ENCODE data around the gene DRGX. TPM values are rescaled to one million over a fixed set of nuclear protein-coding genes. Genes with fewer than 3 reads are reported as not detected.

The DRGX gene
- total RNA-seq, 5 donors from 2014 or later (not counting 1 experiment from before 2014, with no cell fraction given) = not detected

- WGBS (ENCODE audit: insufficient coverage) = 61% methylated on average over 2 of the region's 4 CpGs
- no peak for DNase-seq
- CTCF ChIA-PET = no interaction called here
These were observed 44.9 kb downstream of the DRGX start for GRCh38 chr10:49350846-49351532.

GRCh38 chr10:49350138-49350537, 45.8 kb downstream of the DRGX start:
- Histone ChIP-seq H3K4me3 (ENCODE audit: control insufficient read depth in 1 of 2, extremely low read depth in 1 of 2, low read length in 1 of 2) (no peak overlapping the region), H3K27ac (ENCODE audit: low read length) (no peak overlapping the region), H3K4me1 (ENCODE audit: control insufficient read depth in 1 of 2, extremely low read depth in 1 of 2, insufficient read depth in 2 of 2, low read length in 2 of 2) (no peaks in the 10 kb centered on the region), H3K36me3 (ENCODE audit: control insufficient read depth in 2 of 2, extremely low read depth in 1 of 2, insufficient read depth in 1 of 2, low read length in 1 of 2) (no peaks in the 10 kb centered on the region), H3K27me3 (replicated peaks in 1 of 2; ENCODE audit: control insufficient read depth in 2 of 2, extremely low read depth in 1 of 2, insufficient read depth in 2 of 2, low read length in 1 of 2) (peaks cover 0 to 17% of the 10 kb centered on the region in 2 experiments), H3K9me3 (no peaks in the 10 kb centered on the region)
- H3K4me3 Mint-ChIP-seq = no peak overlapping the region
- peaks cover 6 to 12% (median 10%) of the 10 kb centered on the region in 3 donors for H3K9me3 Mint-ChIP-seq
- ChIA-PET CTCF (no interaction called here), POLR2A (no interaction called here)
- no peaks in the 10 kb centered on the region for H3K4me1 Mint-ChIP-seq
- H3K36me3 Mint-ChIP-seq = no peaks in the 10 kb centered on the region
- no peak for ATAC-seq (replicated peaks in 1 of 4)
- no peak overlapping the region for H3K27ac Mint-ChIP-seq
- peaks cover 8 to 10% of the 10 kb centered on the region in 2 donors for H3K27me3 Mint-ChIP-seq
- DNase-seq = no peak

More at GRCh38 chr10:49350846-49351532, 44.9 kb downstream of the DRGX start:
- Mint-ChIP-seq H3K4me1 (no peaks in the 10 kb centered on the region), H3K9me3 (peaks cover 6 to 10% (median 6%) of the 10 kb centered on the region in 3 donors), H3K4me3 (no peak overlapping the region), H3K27ac (no peak overlapping the region), H3K36me3 (no peaks in the 10 kb centered on the region), H3K27me3 (peaks cover 7 to 8% of the 10 kb centered on the region in 2 donors)
- POLR2A ChIA-PET = no interaction called here
- Histone ChIP-seq H3K4me3 (ENCODE audit: control insufficient read depth in 1 of 2, extremely low read depth in 1 of 2, low read length in 1 of 2) (no peak overlapping the region), H3K4me1 (ENCODE audit: control insufficient read depth in 1 of 2, extremely low read depth in 1 of 2, insufficient read depth in 2 of 2, low read length in 2 of 2) (no peaks in the 10 kb centered on the region), H3K27me3 (replicated peaks in 1 of 2; ENCODE audit: control insufficient read depth in 2 of 2, extremely low read depth in 1 of 2, insufficient read depth in 2 of 2, low read length in 1 of 2) (peaks cover 0 to 17% of the 10 kb centered on the region in 2 experiments), H3K9me3 (no peaks in the 10 kb centered on the region), H3K36me3 (ENCODE audit: control insufficient read depth in 2 of 2, extremely low read depth in 1 of 2, insufficient read depth in 1 of 2, low read length in 1 of 2) (no peaks in the 10 kb centered on the region), H3K27ac (ENCODE audit: low read length) (no peak overlapping the region)
- no peak for ATAC-seq (replicated peaks in 1 of 4)

- no peak for DNase-seq
- ATAC-seq (replicated peaks in 1 of 4) = no peak
- Mint-ChIP-seq H3K4me3 (no peak overlapping the region), H3K27ac (no peak overlapping the region), H3K36me3 (no peaks in the 10 kb centered on the region), H3K9me3 (peaks cover 6 to 12% (median 10%) of the 10 kb centered on the region in 3 donors), H3K27me3 (peaks cover 8 to 10% of the 10 kb centered on the region in 2 donors), H3K4me1 (no peaks in the 10 kb centered on the region)
- 92% methylated on average over 4 of the region's 4 CpGs for WGBS (ENCODE audit: insufficient coverage)
- Histone ChIP-seq H3K27ac (ENCODE audit: low read length) (no peak overlapping the region), H3K36me3 (ENCODE audit: control insufficient read depth in 2 of 2, extremely low read depth in 1 of 2, insufficient read depth in 1 of 2, low read length in 1 of 2) (no peaks in the 10 kb centered on the region), H3K4me3 (ENCODE audit: control insufficient read depth in 1 of 2, extremely low read depth in 1 of 2, low read length in 1 of 2) (no peak overlapping the region), H3K9me3 (no peaks in the 10 kb centered on the region), H3K4me1 (ENCODE audit: control insufficient read depth in 1 of 2, extremely low read depth in 1 of 2, insufficient read depth in 2 of 2, low read length in 2 of 2) (no peaks in the 10 kb centered on the region), H3K27me3 (replicated peaks in 1 of 2; ENCODE audit: control insufficient read depth in 2 of 2, extremely low read depth in 1 of 2, insufficient read depth in 2 of 2, low read length in 1 of 2) (peaks cover 0 to 17% of the 10 kb centered on the region in 2 experiments)
- ChIA-PET POLR2A (no interaction called here), CTCF (no interaction called here)
These were observed 46.5 kb downstream of the DRGX start for GRCh38 chr10:49349390-49349789.

- 80% methylated on average over 1 of the region's 2 CpGs for WGBS (ENCODE audit: insufficient coverage)
- Histone ChIP-seq H3K27me3 (replicated peaks in 1 of 2; ENCODE audit: control insufficient read depth in 2 of 2, extremely low read depth in 1 of 2, insufficient read depth in 2 of 2, low read length in 1 of 2) (peaks cover 0 to 17% of the 10 kb centered on the region in 2 experiments), H3K27ac (ENCODE audit: low read length) (no peak overlapping the region), H3K9me3 (no peaks in the 10 kb centered on the region), H3K4me3 (ENCODE audit: control insufficient read depth in 1 of 2, extremely low read depth in 1 of 2, low read length in 1 of 2) (no peak overlapping the region), H3K4me1 (ENCODE audit: control insufficient read depth in 1 of 2, extremely low read depth in 1 of 2, insufficient read depth in 2 of 2, low read length in 2 of 2) (no peaks in the 10 kb centered on the region), H3K36me3 (ENCODE audit: control insufficient read depth in 2 of 2, extremely low read depth in 1 of 2, insufficient read depth in 1 of 2, low read length in 1 of 2) (no peaks in the 10 kb centered on the region)
- DNase-seq = no peak
- ChIA-PET POLR2A (interaction anchor here in 1 of 2 donors (0.7 kb wide), 1 partner anchor 105 kb away, joined by 3 read pairs; no protein-coding TSS in a partner anchor), CTCF (no interaction called here)
- no peaks in the 10 kb centered on the region for H3K4me1 Mint-ChIP-seq
- H3K9me3 Mint-ChIP-seq = peaks cover 6 to 12% (median 10%) of the 10 kb centered on the region in 3 donors
- H3K27me3 Mint-ChIP-seq = peaks cover 8 to 10% of the 10 kb centered on the region in 2 donors
- no peak for ATAC-seq (replicated peaks in 1 of 4)
- H3K36me3 Mint-ChIP-seq = no peaks in the 10 kb centered on the region
- no peak overlapping the region for H3K4me3 Mint-ChIP-seq
- no peak overlapping the region for H3K27ac Mint-ChIP-seq
These were observed 47.3 kb downstream of the DRGX start for GRCh38 chr10:49348593-49348992.

- peaks cover 9 to 10% of the 10 kb centered on the region in 2 donors for H3K27me3 Mint-ChIP-seq
- Histone ChIP-seq H3K9me3 (no peaks in the 10 kb centered on the region), H3K36me3 (ENCODE audit: control insufficient read depth in 2 of 2, extremely low read depth in 1 of 2, insufficient read depth in 1 of 2, low read length in 1 of 2) (no peaks in the 10 kb centered on the region), H3K4me1 (ENCODE audit: control insufficient read depth in 1 of 2, extremely low read depth in 1 of 2, insufficient read depth in 2 of 2, low read length in 2 of 2) (no peaks in the 10 kb centered on the region), H3K27ac (ENCODE audit: low read length) (no peak overlapping the region), H3K27me3 (replicated peaks in 1 of 2; ENCODE audit: control insufficient read depth in 2 of 2, extremely low read depth in 1 of 2, insufficient read depth in 2 of 2, low read length in 1 of 2) (peaks cover 0 to 11% of the 10 kb centered on the region in 2 experiments), H3K4me3 (ENCODE audit: control insufficient read depth in 1 of 2, extremely low read depth in 1 of 2, low read length in 1 of 2) (no peak overlapping the region)
- H3K36me3 Mint-ChIP-seq = no peaks in the 10 kb centered on the region
- H3K9me3 Mint-ChIP-seq = peaks cover 6 to 12% (median 10%) of the 10 kb centered on the region in 3 donors
- no peak overlapping the region for H3K4me3 Mint-ChIP-seq
- 76% methylated on average over 2 of the region's 3 CpGs for WGBS (ENCODE audit: insufficient coverage)
- ChIA-PET CTCF (no interaction called here), POLR2A (no interaction called here)
- DNase-seq = no peak
- H3K27ac Mint-ChIP-seq = no peak overlapping the region
- ATAC-seq (replicated peaks in 1 of 4) = no peak
- H3K4me1 Mint-ChIP-seq = no peaks in the 10 kb centered on the region
These were observed 48.1 kb downstream of the DRGX start for GRCh38 chr10:49347827-49348226.

- peaks cover 12 to 13% of the 10 kb centered on the region in 2 donors for H3K27me3 Mint-ChIP-seq
These were observed 48.5 kb downstream of the DRGX start for GRCh38 chr10:49347342-49347741.

More at GRCh38 chr10:49347342-49347741, 48.5 kb downstream of the DRGX start:
- ATAC-seq (replicated peaks in 1 of 4) (no peak), DNase-seq (no peak)
- H3K4me1 ChIP-seq (ENCODE audit: control insufficient read depth in 1 of 2, extremely low read depth in 1 of 2, insufficient read depth in 2 of 2, low read length in 2 of 2) = no peaks in the 10 kb centered on the region
- Mint-ChIP-seq H3K4me1 (no peaks in the 10 kb centered on the region), H3K9me3 (peaks cover 6 to 12% (median 10%) of the 10 kb centered on the region in 3 donors), H3K27ac (no peak overlapping the region), H3K36me3 (no peaks in the 10 kb centered on the region), H3K4me3 (no peak overlapping the region)
- POLR2A ChIA-PET = no interaction called here
- WGBS (ENCODE audit: insufficient coverage) = 84% methylated on average over 3 of the region's 4 CpGs
- H3K36me3 ChIP-seq (ENCODE audit: control insufficient read depth in 2 of 2, extremely low read depth in 1 of 2, insufficient read depth in 1 of 2, low read length in 1 of 2) = no peaks in the 10 kb centered on the region
- CTCF ChIA-PET = no interaction called here
- H3K9me3 ChIP-seq = no peaks in the 10 kb centered on the region
- no peak overlapping the region for H3K4me3 ChIP-seq (ENCODE audit: control insufficient read depth in 1 of 2, extremely low read depth in 1 of 2, low read length in 1 of 2)
- no peak overlapping the region for H3K27ac ChIP-seq (ENCODE audit: low read length)
- peaks cover 0 to 7% of the 10 kb centered on the region in 2 experiments for H3K27me3 ChIP-seq (replicated peaks in 1 of 2; ENCODE audit: control insufficient read depth in 2 of 2, extremely low read depth in 1 of 2, insufficient read depth in 2 of 2, low read length in 1 of 2)

Measured in T-cell (primary cell).